H1 (cell line): ENCODE results near the gene C1orf21. TPM values are rescaled to one million over a fixed set of nuclear protein-coding genes. Genes with fewer than 3 reads are reported as not detected.

Experiments used
- ATF2 ChIP-seq: IDR thresholded peaks from 2 replicates; pipeline ENCODE4 v1.6.1; 2012; ENCODE audit warnings: low read length, inconsistent platforms
- EGR1 ChIP-seq: IDR thresholded peaks from 2 replicates; pipeline ENCODE4 v1.6.1; 2011; ENCODE audit warnings: low read depth, low read length, borderline replicate concordance
- EZH2 ChIP-seq: fragments of 200-600 bp; sonication (generic); IDR thresholded peaks from 2 replicates; pipeline ENCODE4 v1.7.1; 2012; ENCODE audit warnings: low read depth, mild to moderate bottlenecking, moderate library complexity, low read length, inconsistent platforms; ENCODE audit not compliant: severe bottlenecking
- HDAC2 ChIP-seq, 2 experiments: fragments of 300-600 bp in 1 of 2; sonication (generic) in 1 of 2; IDR thresholded peaks; 2 replicates each; pipeline ENCODE4 v1.6.1; 2011 to 2012; ENCODE audit warnings: low read depth in 2 of 2, low read length in 2 of 2, mild to moderate bottlenecking in 2 of 2, moderate library complexity in 2 of 2, borderline replicate concordance in 1 of 2, inconsistent platforms in 1 of 2
- SUZ12 ChIP-seq: fragments of 200-600 bp; sonication (generic); IDR thresholded peaks from 2 replicates; pipeline ENCODE4 v1.6.1; 2012; ENCODE audit warnings: mild to moderate bottlenecking, inconsistent platforms, low read length, moderate library complexity, mixed read lengths
- USF2 ChIP-seq: IDR thresholded peaks from 2 replicates; pipeline ENCODE4 v1.6.1; 2011; ENCODE audit warnings: low read length, improper control_type of control experiment
- polyA plus RNA-seq, 7 experiments: library from polyadenylated mRNA; depleted of rRNA in 3 of 7; stranded (reverse) in 5 of 7; unstranded in 2 of 7; fragments of >200 nt in 5 of 7; fragments of 200-250 nt in 2 of 7; gene quantifications; 1 replicate in 5 of 7; 2 replicates in 1 of 7; 4 replicates in 1 of 7; pipeline versions ENCODE4 v1.2.1 to v1.2.3, GENCODE V29; 2011 to 2013; ENCODE audit warnings: missing spikeins in 2 of 7, mixed read lengths in 2 of 7
- total RNA-seq: library from RNA; stranded (reverse); fragmentation: NEBNext Ultra II Directional; extraction: Animal tissue kit (Norgen Biotek cat#: 25700); gene quantifications from 2 replicates; pipeline ENCODE4 v1.2.1, GENCODE V29; 2021

The C1orf21 gene
- total and polyA plus RNA-seq, 2 of the 8 experiments (the other 6 are each of a cell fraction or from before 2014, with no cell fraction given) = 16.6 to 51.0 TPM

- TF ChIP-seq SUZ12 (no peak), ATF2 (no peak), EZH2 (no peak), EGR1 (no peak), USF2 (no peak), HDAC2 (IDR thresholded peaks at IDR 0.05; ENCODE audit: borderline replicate concordance in 1 of 2, low read depth in 2 of 2, low read length in 2 of 2) (no peak)
These were observed 169.8 kb downstream of the C1orf21 start (continued) for GRCh38 chr1:184556665-184557064.
